Measurements from ENCODE around the gene SMARCA4.

Gene SMARCA4

DNA sequence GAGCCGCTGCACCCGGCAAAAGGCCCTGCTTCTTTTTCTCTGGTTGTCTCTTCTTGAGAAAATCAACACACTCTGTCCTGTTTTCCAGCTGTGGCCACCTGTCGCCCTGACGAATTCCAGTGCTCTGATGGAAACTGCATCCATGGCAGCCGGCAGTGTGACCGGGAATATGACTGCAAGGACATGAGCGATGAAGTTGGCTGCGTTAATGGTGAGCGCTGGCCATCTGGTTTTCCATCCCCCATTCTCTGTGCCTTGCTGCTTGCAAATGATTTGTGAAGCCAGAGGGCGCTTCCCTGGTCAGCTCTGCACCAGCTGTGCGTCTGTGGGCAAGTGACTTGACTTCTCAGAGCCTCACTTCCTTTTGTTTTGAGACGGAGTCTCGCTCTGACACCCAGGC is 145.6 kb downstream of the SMARCA4 start:
- no peak for DNase-seq

DNA sequence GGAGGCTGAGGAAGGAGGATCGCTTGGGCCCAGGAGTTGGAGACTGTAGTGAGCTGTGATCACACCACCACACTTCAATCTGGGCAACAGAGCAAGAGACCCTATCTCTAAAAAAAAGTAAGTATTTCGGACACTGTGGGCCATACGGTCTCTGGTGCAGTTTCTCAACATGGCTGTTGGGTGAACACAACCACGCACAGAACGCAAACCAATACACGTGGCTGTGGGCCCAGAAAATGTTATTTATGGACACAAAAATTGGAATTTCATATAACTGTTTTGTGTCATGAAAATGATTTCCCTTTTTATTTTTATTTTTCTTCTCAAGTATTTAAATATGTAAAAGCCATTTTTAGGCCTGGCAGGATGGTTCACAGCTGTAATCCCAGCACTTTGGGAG is 147.9 kb downstream of the SMARCA4 start:
- DNase-seq = no peak

DNA sequence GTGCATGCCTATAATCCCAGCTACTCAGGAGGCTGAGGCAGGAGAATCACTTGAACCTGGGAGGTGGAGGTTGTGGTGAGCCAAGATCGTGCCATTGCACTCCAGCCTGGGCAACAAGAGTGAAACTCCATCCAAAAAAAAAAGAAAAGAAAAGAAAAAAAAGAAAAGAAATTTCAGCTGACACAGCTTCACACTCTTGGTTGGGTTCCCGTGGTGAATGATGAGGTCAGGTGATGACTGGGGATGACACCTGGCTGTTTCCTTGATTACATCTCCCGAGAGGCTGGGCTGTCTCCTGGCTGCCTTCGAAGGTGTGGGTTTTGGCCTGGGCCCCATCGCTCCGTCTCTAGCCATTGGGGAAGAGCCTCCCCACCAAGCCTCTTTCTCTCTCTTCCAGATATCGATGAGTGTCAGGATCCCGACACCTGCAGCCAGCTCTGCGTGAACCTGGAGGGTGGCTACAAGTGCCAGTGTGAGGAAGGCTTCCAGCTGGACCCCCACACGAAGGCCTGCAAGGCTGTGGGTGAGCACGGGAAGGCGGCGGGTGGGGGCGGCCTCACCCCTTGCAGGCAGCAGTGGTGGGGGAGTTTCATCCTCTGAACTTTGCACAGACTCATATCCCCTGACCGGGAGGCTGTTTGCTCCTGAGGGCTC is 150.4 kb downstream of the SMARCA4 start:
- no peak for DNase-seq

DNA sequence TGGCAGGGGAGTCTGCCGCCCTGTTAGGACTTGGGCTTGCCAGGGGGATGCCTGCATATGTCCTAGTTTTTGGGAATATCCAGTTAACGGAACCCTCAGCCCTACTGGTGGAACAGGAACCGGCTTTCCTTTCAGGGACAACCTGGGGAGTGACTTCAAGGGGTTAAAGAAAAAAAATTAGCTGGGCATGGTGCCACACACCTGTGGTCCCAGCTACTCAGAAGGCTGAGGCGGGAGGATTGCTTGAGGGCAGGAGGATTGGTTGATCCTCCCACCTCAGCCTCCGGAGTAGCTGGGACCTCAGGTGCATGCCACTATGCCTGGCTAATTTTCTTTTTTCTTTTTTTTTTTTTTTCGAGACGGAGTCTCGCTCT is 150.9 kb downstream of the SMARCA4 start:
- DNase-seq = no peak

All from CD4-positive, alpha-beta T cell treated with Interleukin-17A for 1 hour (primary cell).